ENCODE data around the gene PTGES2. TPM values are rescaled to one million over a fixed set of nuclear protein-coding genes. Genes with fewer than 3 reads are reported as not detected.
"Not testable (repeated sequence)": the region's sequence is repeated elsewhere in the genome, so short reads cannot be mapped to it uniquely, and the experiment has no call there.

Gene PTGES2
- total RNA-seq, 1 experiment from 2014 or later, result 76.8 TPM

DNA sequence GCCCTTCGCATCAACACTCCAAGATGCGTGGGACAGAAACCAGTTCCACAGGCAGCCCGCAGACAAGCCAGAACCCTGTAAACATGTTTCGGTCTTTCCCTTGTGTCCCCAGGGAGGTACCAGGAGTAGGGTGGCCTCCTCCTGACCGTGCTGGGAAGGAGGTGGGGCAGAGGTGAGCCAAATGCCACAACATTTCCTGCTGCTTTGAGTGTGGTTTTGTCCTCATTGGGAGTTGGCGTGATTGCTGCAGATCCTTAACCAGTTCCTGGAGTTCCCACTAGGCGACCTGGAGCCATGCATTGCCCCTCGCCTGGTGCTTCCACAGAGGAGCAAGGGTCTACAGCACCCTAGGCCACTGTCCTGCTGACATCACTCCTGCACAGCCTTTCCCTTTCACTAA, 8.0 kb upstream of the PTGES2 start:
- H3K36me3 ChIP-seq (ENCODE audit: control insufficient read depth, insufficient read depth, low read length); H3K27me3 ChIP-seq (ENCODE audit: control insufficient read depth, insufficient read depth, low read length); CTCF ChIA-PET; H3K27ac ChIP-seq (ENCODE audit: low read length); H3K4me3 ChIP-seq (ENCODE audit: low read depth in 2 of 2, low read length in 2 of 2); ATAC-seq; H3K4me1 ChIP-seq (ENCODE audit: control insufficient read depth, insufficient read depth, low read length); in situ Hi-C loops (cut with HindIII; ENCODE audit: low pct_unique_long_range_greater_than_20kb, low sequenced_read_pairs); POLR2A ChIA-PET; H3K9me3 ChIP-seq (ENCODE audit: control insufficient read depth, insufficient read depth, low read depth, low read length); BruUV-seq (replicated peaks); DNase-seq (ENCODE audit: low read depth, low spot score); intact Hi-C loops (cut with micrococcal nuclease; ENCODE audit: unreplicated experiment): not testable (repeated sequence)

- in situ Hi-C loops (cut with HindIII; ENCODE audit: low pct_unique_long_range_greater_than_20kb, low sequenced_read_pairs); H3K27ac ChIP-seq (ENCODE audit: low read length); intact Hi-C loops (cut with micrococcal nuclease; ENCODE audit: unreplicated experiment); DNase-seq (ENCODE audit: low read depth, low spot score); H3K27me3 ChIP-seq (ENCODE audit: control insufficient read depth, insufficient read depth, low read length); POLR2A ChIA-PET; H3K4me1 ChIP-seq (ENCODE audit: control insufficient read depth, insufficient read depth, low read length); CTCF ChIA-PET; H3K9me3 ChIP-seq (ENCODE audit: control insufficient read depth, insufficient read depth, low read depth, low read length); BruUV-seq (replicated peaks); H3K36me3 ChIP-seq (ENCODE audit: control insufficient read depth, insufficient read depth, low read length); ATAC-seq; H3K4me3 ChIP-seq (ENCODE audit: low read depth in 2 of 2, low read length in 2 of 2): not testable (repeated sequence)
These were observed 4.6 kb upstream of the PTGES2 start for GRCh38 chr9:128132139-128132538.

GRCh38 chr9:128131346-128131745, 3.8 kb upstream of the PTGES2 start:
- POLR2A ChIA-PET, result interaction anchor here (0.7 kb wide), 1 partner anchor 54 kb away, joined by 4 read pairs; no protein-coding TSS in a partner anchor
- H3K27me3 ChIP-seq (ENCODE audit: control insufficient read depth, insufficient read depth, low read length); intact Hi-C loops (cut with micrococcal nuclease; ENCODE audit: unreplicated experiment); H3K4me1 ChIP-seq (ENCODE audit: control insufficient read depth, insufficient read depth, low read length); ATAC-seq; BruUV-seq (replicated peaks); H3K9me3 ChIP-seq (ENCODE audit: control insufficient read depth, insufficient read depth, low read depth, low read length); H3K36me3 ChIP-seq (ENCODE audit: control insufficient read depth, insufficient read depth, low read length); in situ Hi-C loops (cut with HindIII; ENCODE audit: low pct_unique_long_range_greater_than_20kb, low sequenced_read_pairs); CTCF ChIA-PET; DNase-seq (ENCODE audit: low read depth, low spot score); H3K27ac ChIP-seq (ENCODE audit: low read length); H3K4me3 ChIP-seq (ENCODE audit: low read depth in 2 of 2, low read length in 2 of 2): not testable (repeated sequence)

DNA sequence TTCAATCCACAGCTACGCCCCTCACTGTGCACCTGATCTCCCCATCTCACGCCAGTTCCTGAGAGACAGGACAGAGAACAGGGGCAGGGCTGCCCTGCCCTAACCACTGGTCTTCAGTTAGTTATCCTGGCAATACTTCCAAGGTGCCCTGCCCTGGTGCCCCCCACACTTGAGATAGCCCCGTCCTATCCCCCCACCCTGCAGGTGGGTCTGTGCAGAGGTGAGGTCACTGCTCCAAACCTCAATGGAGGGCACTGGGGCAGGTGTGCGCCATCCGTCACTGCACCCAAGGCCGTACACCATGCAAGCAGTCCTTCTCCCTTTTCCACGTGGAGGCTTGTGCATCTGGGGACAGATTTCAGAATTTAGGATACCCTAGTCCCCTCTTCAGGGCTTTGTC, 3.1 kb upstream of the PTGES2 start:
- in situ Hi-C loops (cut with HindIII; ENCODE audit: low pct_unique_long_range_greater_than_20kb, low sequenced_read_pairs); BruUV-seq (replicated peaks); H3K27me3 ChIP-seq (ENCODE audit: control insufficient read depth, insufficient read depth, low read length); H3K27ac ChIP-seq (ENCODE audit: low read length); H3K36me3 ChIP-seq (ENCODE audit: control insufficient read depth, insufficient read depth, low read length); CTCF ChIA-PET; H3K4me3 ChIP-seq (ENCODE audit: low read depth in 2 of 2, low read length in 2 of 2); ATAC-seq; H3K9me3 ChIP-seq (ENCODE audit: control insufficient read depth, insufficient read depth, low read depth, low read length); DNase-seq (ENCODE audit: low read depth, low spot score); H3K4me1 ChIP-seq (ENCODE audit: control insufficient read depth, insufficient read depth, low read length); intact Hi-C loops (cut with micrococcal nuclease; ENCODE audit: unreplicated experiment): not testable (repeated sequence)
- POLR2A ChIA-PET, result interaction anchor here (0.7 kb wide), 1 partner anchor 54 kb away, joined by 4 read pairs; no protein-coding TSS in a partner anchor

DNA sequence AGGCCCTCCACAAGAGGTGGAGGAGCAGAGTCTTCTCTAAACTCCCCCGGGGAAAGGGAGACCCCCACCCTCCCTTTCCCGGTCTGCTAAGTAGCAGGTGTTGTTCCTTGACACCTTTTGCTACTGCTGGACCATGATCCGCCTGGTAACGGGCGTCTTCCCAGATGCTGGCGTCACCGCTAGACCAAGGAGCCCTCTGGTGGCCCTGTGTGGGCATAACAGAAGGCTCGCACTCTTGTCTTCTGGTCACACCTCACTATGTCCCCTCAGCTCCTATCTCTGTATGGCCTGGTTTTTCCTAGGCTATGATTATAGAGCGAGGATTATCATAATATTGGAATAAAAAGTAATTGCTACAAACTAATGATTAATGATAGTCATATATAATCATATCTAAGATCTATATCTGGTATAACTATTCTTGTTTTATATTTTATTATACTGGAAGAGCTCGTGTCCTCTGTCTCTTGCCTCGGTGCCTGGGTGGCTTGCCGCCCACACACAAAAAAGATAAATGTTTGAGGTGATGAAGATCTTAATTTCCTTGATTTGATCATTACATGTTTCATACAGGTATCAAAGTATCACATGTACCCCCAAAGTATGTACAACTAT, 2.6 kb upstream of the PTGES2 start:
- POLR2A ChIA-PET; H3K9me3 ChIP-seq (ENCODE audit: control insufficient read depth, insufficient read depth, low read depth, low read length); H3K27ac ChIP-seq (ENCODE audit: low read length); H3K4me3 ChIP-seq (ENCODE audit: low read depth in 2 of 2, low read length in 2 of 2); DNase-seq (ENCODE audit: low read depth, low spot score); H3K27me3 ChIP-seq (ENCODE audit: control insufficient read depth, insufficient read depth, low read length); CTCF ChIA-PET; ATAC-seq; BruUV-seq (replicated peaks); in situ Hi-C loops (cut with HindIII; ENCODE audit: low pct_unique_long_range_greater_than_20kb, low sequenced_read_pairs); intact Hi-C loops (cut with micrococcal nuclease; ENCODE audit: unreplicated experiment); H3K4me1 ChIP-seq (ENCODE audit: control insufficient read depth, insufficient read depth, low read length); H3K36me3 ChIP-seq (ENCODE audit: control insufficient read depth, insufficient read depth, low read length): not testable (repeated sequence)
- peak; percentile 56 for TF ChIP-seq CTCF (IDR thresholded peaks at IDR 0.05)
